Mononuclear cell (primary cell): Measurements from ENCODE around the gene CACNA1D. TPM values are rescaled to one million over a fixed set of nuclear protein-coding genes. Genes with fewer than 3 reads are reported as not detected.

Source experiments
- H3K27me3 ChIP-seq: 2 replicates; pipeline ENCODE4 v1.6.0; 2011; ENCODE audit warnings: low read length, control low read depth; ENCODE audit not compliant: insufficient read depth
- H3K4me1 ChIP-seq: 2 replicates; pipeline ENCODE4 v1.5.1; 2011; ENCODE audit warnings: mild to moderate bottlenecking, low read length, control low read depth; ENCODE audit not compliant: insufficient read depth
- H3K4me3 ChIP-seq: 2 replicates; pipeline ENCODE4 v1.5.1; 2011; ENCODE audit warnings: mild to moderate bottlenecking, low read length, moderate library complexity
- H3K9me3 ChIP-seq: 2 replicates; pipeline ENCODE4 v1.5.1; 2011; ENCODE audit warnings: low read depth, mild to moderate bottlenecking, control low read depth, low read length
- total RNA-seq: library from RNA; depleted of rRNA; stranded (reverse); fragments of >200 nt; gene quantifications from one replicate; pipeline ENCODE4 v1.2.3, GENCODE V29; 2012

Gene CACNA1D
- total RNA-seq, 1 donor, result 0.84 TPM

DNA sequence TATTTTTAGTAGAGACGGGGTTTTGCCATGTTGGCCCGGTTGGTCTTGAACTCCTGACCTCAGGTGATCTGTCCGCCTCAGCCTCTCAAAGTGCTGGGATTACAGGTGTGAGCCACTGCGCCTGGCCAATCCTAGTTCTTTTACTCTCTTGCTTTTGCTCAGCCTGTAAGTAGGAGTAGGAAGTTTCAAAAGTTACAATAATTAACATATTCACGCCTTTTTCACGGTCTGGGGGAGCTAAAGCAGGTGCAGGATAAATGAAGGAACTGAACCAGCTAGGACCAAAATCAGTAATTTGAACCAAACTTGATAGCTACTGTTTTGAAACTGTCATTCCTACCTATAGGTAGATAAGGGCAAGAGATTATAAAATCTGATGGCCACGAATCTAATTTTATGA, 98.5 kb downstream of the CACNA1D start:
- Histone ChIP-seq H3K27me3 (no peaks in the 10 kb centered on the region), H3K4me1 (no peaks in the 10 kb centered on the region), H3K4me3 (no peak overlapping the region), H3K9me3 (no peaks in the 10 kb centered on the region)

- Histone ChIP-seq H3K9me3 (no peaks in the 10 kb centered on the region), H3K4me3 (no peak overlapping the region), H3K27me3 (no peaks in the 10 kb centered on the region), H3K4me1 (no peaks in the 10 kb centered on the region)
These were observed 99.2 kb downstream of the CACNA1D start for GRCh38 chr3:53593611-53594010.

GRCh38 chr3:53594276-53594675, 99.9 kb downstream of the CACNA1D start:
- Histone ChIP-seq H3K4me3 (no peak overlapping the region), H3K9me3 (no peaks in the 10 kb centered on the region), H3K27me3 (no peaks in the 10 kb centered on the region), H3K4me1 (no peaks in the 10 kb centered on the region)

- no peaks in the 10 kb centered on the region for H3K9me3 ChIP-seq
- H3K4me3 ChIP-seq, result no peak overlapping the region
- no peaks in the 10 kb centered on the region for H3K4me1 ChIP-seq
- H3K27me3 ChIP-seq, result no peaks in the 10 kb centered on the region
These were observed 101.2 kb downstream of the CACNA1D start for GRCh38 chr3:53595660-53596059.

- Histone ChIP-seq H3K4me3 (no peak overlapping the region), H3K4me1 (no peaks in the 10 kb centered on the region), H3K27me3 (no peaks in the 10 kb centered on the region), H3K9me3 (no peaks in the 10 kb centered on the region)
These were observed 102.9 kb downstream of the CACNA1D start for GRCh38 chr3:53597136-53597915.

DNA sequence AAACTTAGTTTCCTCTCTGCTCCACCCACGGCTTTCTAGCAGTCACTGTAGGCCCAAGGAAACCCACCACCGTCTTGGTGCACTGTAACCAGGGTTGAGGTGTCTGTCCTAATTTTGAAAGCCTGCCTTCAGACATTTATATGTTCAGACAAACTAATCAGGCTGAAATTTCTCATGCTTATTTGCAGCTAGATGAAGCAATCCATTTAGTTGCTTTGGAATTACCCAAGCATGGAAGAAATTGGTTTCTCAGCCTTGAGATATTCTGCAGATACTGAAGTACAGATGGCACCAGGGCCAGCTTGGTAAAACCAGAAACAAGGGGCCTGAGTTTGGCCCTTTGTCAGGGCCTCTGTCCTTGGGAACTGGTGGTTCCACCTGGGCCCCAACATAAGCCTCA, 105.4 kb downstream of the CACNA1D start:
- Histone ChIP-seq H3K27me3 (no peaks in the 10 kb centered on the region), H3K9me3 (no peaks in the 10 kb centered on the region), H3K4me1 (no peaks in the 10 kb centered on the region), H3K4me3 (no peak overlapping the region)

- Histone ChIP-seq H3K4me3 (no peak overlapping the region), H3K4me1 (no peaks in the 10 kb centered on the region), H3K9me3 (peaks cover 5% of the 10 kb centered on the region), H3K27me3 (no peaks in the 10 kb centered on the region)
These were observed 108.5 kb downstream of the CACNA1D start for GRCh38 chr3:53602866-53603265.

DNA sequence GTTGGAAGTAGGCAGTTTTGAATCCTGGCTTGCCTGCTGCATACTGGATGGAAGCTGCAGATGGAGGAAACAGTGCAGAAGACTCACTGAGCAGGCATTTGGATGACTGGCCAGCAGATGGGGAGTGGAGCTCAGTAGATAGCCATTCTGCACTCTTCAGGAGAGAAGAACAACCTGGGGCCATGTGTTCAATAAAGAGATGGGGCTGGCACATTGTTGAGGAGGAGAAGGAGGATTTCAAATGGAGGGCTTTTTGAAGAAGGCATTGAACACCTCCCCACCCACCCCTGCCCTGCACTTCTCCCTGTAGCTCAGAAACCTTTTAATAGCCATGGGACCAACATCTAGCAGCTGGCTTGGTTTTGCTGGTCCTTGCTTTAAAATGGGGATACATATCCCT, 109.8 kb downstream of the CACNA1D start:
- no peak overlapping the region for H3K4me3 ChIP-seq
- peaks cover 5% of the 10 kb centered on the region for H3K9me3 ChIP-seq
- no peaks in the 10 kb centered on the region for H3K4me1 ChIP-seq
- no peaks in the 10 kb centered on the region for H3K27me3 ChIP-seq

- H3K4me1 ChIP-seq, result no peaks in the 10 kb centered on the region
- peaks cover 3% of the 10 kb centered on the region for H3K27me3 ChIP-seq
- no peak overlapping the region for H3K4me3 ChIP-seq
- H3K9me3 ChIP-seq, result peaks cover 5% of the 10 kb centered on the region
These were observed 112.4 kb downstream of the CACNA1D start for GRCh38 chr3:53606793-53607192.

GRCh38 chr3:53612508-53612907, 118.1 kb downstream of the CACNA1D start:
- peaks cover 23% of the 10 kb centered on the region for H3K4me1 ChIP-seq
- H3K4me3 ChIP-seq, result no peak overlapping the region
- H3K27me3 ChIP-seq, result peaks cover 3% of the 10 kb centered on the region
- H3K9me3 ChIP-seq, result no peaks in the 10 kb centered on the region

- no peak overlapping the region for H3K4me3 ChIP-seq
- peaks cover 23% of the 10 kb centered on the region for H3K4me1 ChIP-seq
- no peaks in the 10 kb centered on the region for H3K9me3 ChIP-seq
- peaks cover 3% of the 10 kb centered on the region for H3K27me3 ChIP-seq
These were observed 118.7 kb downstream of the CACNA1D start for GRCh38 chr3:53613125-53613524.

DNA sequence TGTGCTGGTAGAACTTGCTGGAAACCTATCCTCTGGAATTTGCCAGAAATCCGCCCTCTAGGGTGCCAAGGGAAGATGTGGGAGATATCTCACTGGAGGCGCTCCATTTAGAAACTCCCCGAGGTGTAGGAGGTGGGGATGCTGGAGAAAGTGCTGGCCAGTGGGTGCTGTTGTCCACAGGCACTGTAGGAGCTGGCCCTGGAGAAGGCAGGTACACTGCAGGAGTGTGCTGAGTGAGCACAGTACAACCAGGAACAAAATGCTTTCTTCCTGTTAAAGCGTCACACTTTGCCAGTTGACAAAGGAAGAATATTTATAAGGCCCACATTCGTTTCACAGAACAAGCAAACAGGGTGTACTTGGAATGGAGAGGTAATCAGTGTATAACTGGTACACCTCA, 119.9 kb downstream of the CACNA1D start:
- peaks cover 3% of the 10 kb centered on the region for H3K27me3 ChIP-seq
- no peaks in the 10 kb centered on the region for H3K9me3 ChIP-seq
- peaks cover 23% of the 10 kb centered on the region for H3K4me1 ChIP-seq
- no peak overlapping the region for H3K4me3 ChIP-seq

DNA sequence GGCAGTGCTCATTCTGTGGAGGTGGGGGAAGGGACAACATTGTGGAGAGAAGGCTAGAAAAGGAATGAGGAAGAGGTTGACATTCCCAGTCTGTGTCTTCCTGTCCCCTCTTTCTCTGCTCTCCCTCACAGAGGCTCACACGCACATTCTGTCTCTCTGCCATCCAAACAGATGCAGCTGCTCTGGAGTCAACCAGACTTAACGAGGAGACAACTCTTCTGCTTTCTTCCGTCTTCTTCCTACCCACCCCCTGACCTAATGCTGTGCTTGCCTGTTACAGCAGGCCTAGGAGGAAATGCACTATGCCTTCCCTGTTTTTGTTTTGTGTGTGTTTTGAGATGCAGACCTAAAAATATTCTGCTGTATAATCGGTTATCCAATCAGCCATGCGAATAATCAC, 121.9 kb downstream of the CACNA1D start:
- Histone ChIP-seq H3K9me3 (no peaks in the 10 kb centered on the region), H3K4me1 (peaks cover 23% of the 10 kb centered on the region), H3K4me3 (no peak overlapping the region), H3K27me3 (no peaks in the 10 kb centered on the region)

GRCh38 chr3:53616971-53617892, 122.8 kb downstream of the CACNA1D start:
- Histone ChIP-seq H3K9me3 (no peaks in the 10 kb centered on the region), H3K4me1 (peaks cover 23% of the 10 kb centered on the region), H3K4me3 (no peak overlapping the region), H3K27me3 (no peaks in the 10 kb centered on the region)

GRCh38 chr3:53617893-53618523, 123.6 kb downstream of the CACNA1D start:
- peaks cover 15% of the 10 kb centered on the region for H3K4me1 ChIP-seq
- H3K4me3 ChIP-seq, result no peak overlapping the region
- H3K9me3 ChIP-seq, result no peaks in the 10 kb centered on the region
- no peaks in the 10 kb centered on the region for H3K27me3 ChIP-seq
